ENCODE measurements around the gene RBM6. TPM values are rescaled to one million over a fixed set of nuclear protein-coding genes. Genes with fewer than 3 reads are reported as not detected.
A peak's percentile ranks its signal among the peaks of the same experiment; 100 is the strongest.
"Not testable (repeated sequence)": the region's sequence is repeated elsewhere in the genome, so short reads cannot be mapped to it uniquely, and the experiment has no call there.

RBM6 gene
- total and polyA plus RNA-seq, 10 donors: 104 to 320 (median 154) TPM

GRCh38 chr3:50078622-50079021, 138.7 kb downstream of the RBM6 start:
- H3K27me3 ChIP-seq (replicated peaks in 1 of 7): no peaks in the 10 kb centered on the region
- peaks cover 0 to 49% (median 42%) of the 10 kb centered on the region in 6 donors for H3K36me3 ChIP-seq
- WGBS, 5 donors: 5 to 32% (median 11%) methylated on average over 1 of the region's 1 CpG
- intact Hi-C loops (cut with DNase I; ENCODE audit: low total_unique reads): no loop called here
- peaks cover 6 to 41% (median 17%) of the 10 kb centered on the region in 6 donors for H3K4me1 ChIP-seq
- no peaks in the 10 kb centered on the region for H3K9me3 ChIP-seq
- H3K4me3 ChIP-seq: no peak overlapping the region
- TF ChIP-seq CTCF (IDR thresholded peaks at IDR 0.05 in 8 of 11, conservative IDR thresholded peaks at IDR 0.05 in 3 of 11) (no peak), POLR2AphosphoS5 (IDR thresholded peaks at IDR 0.05) (no peak), POLR2A (IDR thresholded peaks at IDR 0.05) (no peak)
- DNase-seq: no peak
- H3K27ac ChIP-seq: peak overlapping the region in 4 of 8 donors; percentile 23 to 45 (median 28)

GRCh38 chr3:50084951-50085350, 145.0 kb downstream of the RBM6 start:
- H3K27ac ChIP-seq; H3K27me3 ChIP-seq (replicated peaks in 1 of 7); H3K9me3 ChIP-seq; intact Hi-C loops (cut with DNase I; ENCODE audit: low total_unique reads); H3K36me3 ChIP-seq; DNase-seq; H3K4me3 ChIP-seq: not testable (repeated sequence)
- WGBS, 5 donors: 94 to 100% (median 97%) methylated on average over 2 to 19 of the region's 33 CpGs; no CpG with 5 or more reads in 1 of the 5 donors
- H3K4me1 ChIP-seq: peaks cover 10 to 34% (median 24%) of the 10 kb centered on the region in 6 donors

- no peaks in the 10 kb centered on the region for H3K9me3 ChIP-seq
- H3K36me3 ChIP-seq: peaks cover 0 to 39% (median 35%) of the 10 kb centered on the region in 6 donors
- intact Hi-C loops (cut with DNase I; ENCODE audit: low total_unique reads): no loop called here
- peak; percentile 98 for DNase-seq
- H3K4me3 ChIP-seq: peak within 1 kb of the TSS; percentile 78 to 98 (median 92)
- TF ChIP-seq POLR2A (IDR thresholded peaks at IDR 0.05): peak in 1 of 3 donors; percentile 13
- peak; percentile 90 to 92 (median 91) for TF ChIP-seq POLR2AphosphoS5 (IDR thresholded peaks at IDR 0.05)
- peak in 2 of 11 experiments; percentile 4 to 24 for TF ChIP-seq CTCF (IDR thresholded peaks at IDR 0.05 in 8 of 11, conservative IDR thresholded peaks at IDR 0.05 in 3 of 11)
- peak within 1 kb of the TSS; percentile 92 to 99 (median 94) for H3K27ac ChIP-seq
- peaks cover 21 to 48% (median 29%) of the 10 kb centered on the region in 6 donors for H3K4me1 ChIP-seq
- WGBS, 5 donors: 0 to 1% (median 1%) methylated on average over 41 to 61 of the region's 61 CpGs
- H3K27me3 ChIP-seq (replicated peaks in 1 of 7): no peaks in the 10 kb centered on the region
These were observed 149.0 kb downstream of the RBM6 start, which contains the start of gene RBM5 for GRCh38 chr3:50088725-50089608. TSS of gene RBM5 (plus strand) at chr3:50088919. CDS start at chr3:50090435, 1,516 bp downstream.

- no peaks in the 10 kb centered on the region for H3K9me3 ChIP-seq
- peaks cover 21 to 52% (median 31%) of the 10 kb centered on the region in 6 donors for H3K4me1 ChIP-seq
- WGBS, 5 donors: 0 to 2% (median 1%) methylated on average over 16 of the region's 16 CpGs
- TF ChIP-seq POLR2A (IDR thresholded peaks at IDR 0.05): no peak
- no peak for TF ChIP-seq CTCF (IDR thresholded peaks at IDR 0.05 in 8 of 11, conservative IDR thresholded peaks at IDR 0.05 in 3 of 11)
- no peak for TF ChIP-seq POLR2AphosphoS5 (IDR thresholded peaks at IDR 0.05)
- intact Hi-C loops (cut with DNase I; ENCODE audit: low total_unique reads): no loop called here
- H3K4me3 ChIP-seq: peak overlapping the region; percentile 78 to 98 (median 92)
- no peak for DNase-seq
- peak overlapping the region in 7 of 8 donors; percentile 92 to 96 (median 94) for H3K27ac ChIP-seq
- peaks cover 0 to 45% (median 41%) of the 10 kb centered on the region in 6 donors for H3K36me3 ChIP-seq
- H3K27me3 ChIP-seq (replicated peaks in 1 of 7): no peaks in the 10 kb centered on the region
These were observed 149.6 kb downstream of the RBM6 start for GRCh38 chr3:50089609-50089945.
